Activated CD4-positive, alpha-beta T cell treated with anti-CD3 and anti-CD28 coated beads, Interleukin-2, amount 50 U/mL, for 24 hours (primary cell): ENCODE measurements around the gene EXD3.

ENCODE experiments used
- DNase-seq, 2 donors: peaks; one replicate each; pipeline ENCODE4 v3.0.0-alpha.2; 2020; ENCODE audit warnings: low read depth in 1 of 2, low spot score in 1 of 2

Gene EXD3

DNA sequence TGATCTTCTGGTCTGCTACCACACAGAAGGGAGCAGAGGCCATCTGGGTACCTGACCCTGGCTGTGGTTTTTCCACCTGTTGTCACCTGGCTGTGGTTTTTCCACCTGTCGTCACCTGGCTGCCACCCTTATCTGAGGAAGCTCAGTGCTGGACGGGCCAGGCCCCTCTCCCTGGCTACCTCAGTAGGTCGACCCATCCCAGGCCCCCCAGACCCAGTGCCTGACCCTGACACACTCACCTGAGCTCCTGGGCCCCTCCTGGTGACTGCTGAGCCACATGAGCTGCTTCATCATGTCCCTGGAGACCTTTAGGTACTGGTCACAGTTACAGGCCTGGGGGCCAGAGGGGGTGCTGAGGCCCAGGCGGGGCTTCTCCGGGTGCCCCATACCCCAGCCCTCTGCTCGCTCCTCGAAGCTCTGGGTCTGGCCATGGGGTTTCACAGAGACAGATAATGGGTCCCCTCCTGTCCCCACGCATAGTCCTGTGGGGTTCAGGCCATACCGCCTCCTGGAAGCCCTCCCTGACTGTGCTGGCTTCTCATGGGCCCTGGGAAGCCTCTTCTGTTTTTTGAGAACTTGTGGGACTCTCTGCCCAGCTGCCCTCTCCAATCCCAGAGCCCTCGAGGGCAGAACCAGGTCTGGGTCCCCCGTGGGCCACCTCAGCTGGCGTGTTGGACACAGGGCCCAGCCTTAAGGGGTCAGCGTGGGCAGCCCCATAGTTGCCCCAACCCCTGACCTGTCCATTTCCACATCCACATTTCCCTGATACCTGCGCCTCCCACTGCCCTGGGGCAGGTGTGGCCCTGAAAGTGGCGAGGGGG lies 113.4 kb downstream of the EXD3 start:
- no peak for DNase-seq

DNA sequence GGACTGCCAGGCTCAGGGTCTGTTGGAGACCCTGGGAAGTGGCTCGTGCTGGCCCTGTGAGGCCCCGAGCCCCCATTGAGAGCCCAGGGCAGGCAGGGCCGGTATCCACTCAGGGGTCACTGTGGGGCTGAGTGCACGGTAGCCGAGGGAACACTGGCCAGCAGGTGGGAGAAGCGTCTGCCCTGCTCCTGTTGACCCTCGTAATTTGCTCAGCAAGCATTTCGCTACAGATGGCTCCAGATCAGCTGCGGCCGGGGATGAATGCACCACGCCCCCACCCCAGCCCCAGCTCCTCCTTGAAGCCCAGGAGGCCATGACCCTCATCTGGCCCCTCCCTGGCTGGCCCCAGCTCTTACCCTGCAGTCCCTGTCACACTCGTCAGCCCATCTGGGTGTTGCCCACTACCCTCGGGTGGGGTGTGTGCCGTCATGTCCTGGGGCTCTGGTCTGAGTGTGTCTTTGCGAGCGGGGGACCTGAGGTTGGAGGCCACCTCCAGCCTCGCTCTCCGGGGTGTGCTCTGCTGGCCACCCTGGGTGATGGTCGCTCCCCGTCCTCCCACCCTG lies 114.8 kb downstream of the EXD3 start:
- no peak for DNase-seq

DNA sequence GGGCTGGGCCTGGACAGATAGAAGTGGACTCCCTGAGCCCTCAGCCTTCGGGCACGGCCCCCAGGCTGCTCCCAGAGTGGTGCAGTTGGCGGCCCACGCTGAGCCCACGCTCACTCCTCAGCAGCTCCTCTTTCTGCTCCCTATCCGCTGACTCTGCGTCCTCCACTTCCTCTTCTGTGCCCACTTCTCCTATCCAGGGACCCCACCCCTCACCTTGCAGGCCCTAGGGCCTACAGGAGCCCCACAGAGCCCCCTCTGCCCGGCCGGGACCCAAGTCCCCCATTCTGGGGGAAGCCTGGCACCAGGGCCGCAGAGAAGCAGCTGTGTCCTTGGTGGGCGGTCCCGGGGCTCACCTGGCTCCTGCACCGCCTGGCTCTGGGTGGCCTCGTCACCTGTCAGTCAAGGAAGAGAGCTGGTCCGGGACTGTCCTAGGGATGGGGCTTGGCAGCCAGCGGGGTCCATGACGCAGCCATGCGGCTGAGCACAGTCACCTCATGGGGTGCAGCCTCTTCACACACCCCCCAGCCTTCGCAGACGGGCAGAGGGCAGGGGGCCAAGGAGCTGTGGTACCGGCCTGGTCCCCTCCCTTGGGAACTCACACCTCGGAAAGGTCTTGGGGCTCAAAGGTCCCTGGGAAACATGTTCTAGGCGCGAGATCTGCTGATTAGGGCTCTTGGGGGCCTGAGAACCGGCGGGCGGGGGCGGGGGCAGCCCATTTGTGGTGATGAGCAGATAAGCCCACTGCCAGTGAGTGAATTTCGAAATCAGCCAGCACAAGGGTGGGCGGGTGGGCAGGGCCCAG lies 115.5 kb downstream of the EXD3 start:
- no peak for DNase-seq

DNA sequence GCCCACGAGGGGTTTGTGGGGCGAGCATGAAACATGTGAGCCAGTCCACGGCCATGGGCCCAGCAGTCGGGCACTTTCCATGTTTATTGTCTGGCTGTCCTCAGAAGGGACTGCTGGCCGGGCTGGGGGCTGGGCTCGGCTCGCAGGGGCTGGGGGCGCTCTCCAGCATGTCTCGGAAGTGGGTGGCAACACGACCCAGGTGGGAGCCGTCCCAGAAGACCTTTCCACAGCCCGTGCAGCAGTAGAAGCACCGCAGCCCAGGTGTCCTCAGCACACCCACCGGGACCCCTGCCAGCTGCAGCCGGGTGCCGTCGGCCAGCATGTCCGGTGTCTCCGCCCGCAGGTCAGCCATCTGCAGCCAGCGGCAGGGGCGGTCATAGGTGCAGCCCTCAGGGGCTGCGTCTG lies 116.1 kb downstream of the EXD3 start:
- no peak for DNase-seq

DNA sequence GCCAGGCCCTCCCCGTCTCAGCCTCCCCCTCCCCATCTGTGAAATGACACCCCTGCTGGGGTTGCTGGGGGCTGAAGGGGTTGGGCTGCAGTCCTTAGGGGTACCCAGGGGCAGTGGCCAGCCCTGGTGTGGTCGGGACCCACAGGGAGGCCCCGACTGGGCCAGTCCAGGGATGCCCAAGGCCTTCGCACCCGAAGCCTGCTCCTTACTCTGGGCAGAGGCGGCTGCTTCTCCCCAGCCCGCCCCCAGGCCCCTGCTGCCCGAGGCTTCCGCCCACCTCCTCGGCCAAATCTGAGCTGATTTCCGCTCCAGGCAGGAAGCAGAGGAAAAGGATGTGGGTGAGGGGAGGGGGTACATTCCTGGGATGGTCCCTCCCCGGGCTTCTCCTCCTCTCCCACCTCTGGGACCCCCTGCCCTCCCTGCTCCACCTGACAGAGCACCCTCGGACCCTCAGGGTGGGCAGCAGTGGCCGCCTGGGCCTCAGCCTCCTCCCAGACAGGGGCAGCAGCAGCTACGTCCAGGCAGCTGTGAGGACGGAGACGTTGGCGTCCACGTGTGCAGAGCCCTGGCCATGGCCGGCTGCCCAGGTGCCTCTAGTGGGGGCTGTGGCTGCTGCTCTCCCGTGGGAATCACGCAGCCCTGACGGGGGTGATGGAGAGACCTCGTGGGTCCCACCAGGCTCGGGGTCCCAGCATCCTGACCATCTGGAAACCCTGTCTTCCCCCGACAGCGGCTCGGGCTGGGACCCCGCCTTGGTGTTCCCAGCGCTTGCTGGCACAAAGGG lies 116.7 kb downstream of the EXD3 start:
- DNase-seq, result no peak

DNA sequence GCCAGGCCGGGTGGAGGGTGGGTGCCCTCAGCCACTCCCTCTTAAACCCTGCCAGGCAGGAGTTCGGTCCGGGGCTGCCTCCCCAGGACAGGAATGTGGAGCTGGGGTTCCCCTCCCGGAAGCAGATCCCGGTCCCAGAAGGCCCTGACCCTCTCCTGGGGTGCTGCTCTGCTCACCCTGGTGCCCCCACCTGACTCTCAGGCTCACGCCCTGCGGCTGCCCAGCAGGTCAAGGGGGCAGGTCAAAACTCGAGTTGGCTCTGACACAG lies 117.2 kb downstream of the EXD3 start:
- DNase-seq, result no peak

DNA sequence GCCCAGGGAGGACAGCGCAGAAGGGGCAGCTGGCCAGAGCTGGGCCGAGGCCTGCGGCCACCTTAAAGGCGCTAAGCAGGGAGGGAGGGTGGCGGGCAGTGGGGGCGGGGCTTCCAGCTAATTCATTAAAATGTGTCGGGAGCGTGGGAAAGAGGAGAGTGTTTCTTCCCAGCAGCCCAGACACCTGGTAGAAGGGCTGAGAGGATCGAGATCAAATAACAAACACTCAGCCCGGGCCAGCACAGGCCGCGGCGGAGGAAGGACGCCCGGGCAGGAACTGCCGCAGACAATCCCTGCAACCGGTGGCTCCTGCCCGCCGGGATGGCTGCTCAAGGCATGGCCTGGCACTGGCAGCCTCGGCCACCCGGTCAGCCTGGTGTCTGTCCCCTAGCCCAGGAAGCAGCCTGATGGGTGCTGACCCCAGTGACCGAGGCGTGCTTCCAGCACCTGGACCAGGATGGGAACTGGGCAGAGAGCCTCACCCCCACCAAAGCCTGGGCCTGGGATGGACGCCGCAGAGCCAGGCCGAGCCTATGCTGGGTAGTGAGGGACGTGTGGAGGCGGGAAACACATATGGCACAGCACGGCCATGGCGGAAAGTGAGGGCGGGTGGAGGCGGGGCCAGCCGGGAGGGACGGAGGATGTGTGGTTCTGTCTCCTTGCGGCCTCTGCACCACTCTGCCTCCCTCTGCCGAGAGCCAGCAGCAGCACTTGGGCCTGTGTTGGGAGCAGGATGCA lies 117.7 kb downstream of the EXD3 start:
- DNase-seq, result no peak

DNA sequence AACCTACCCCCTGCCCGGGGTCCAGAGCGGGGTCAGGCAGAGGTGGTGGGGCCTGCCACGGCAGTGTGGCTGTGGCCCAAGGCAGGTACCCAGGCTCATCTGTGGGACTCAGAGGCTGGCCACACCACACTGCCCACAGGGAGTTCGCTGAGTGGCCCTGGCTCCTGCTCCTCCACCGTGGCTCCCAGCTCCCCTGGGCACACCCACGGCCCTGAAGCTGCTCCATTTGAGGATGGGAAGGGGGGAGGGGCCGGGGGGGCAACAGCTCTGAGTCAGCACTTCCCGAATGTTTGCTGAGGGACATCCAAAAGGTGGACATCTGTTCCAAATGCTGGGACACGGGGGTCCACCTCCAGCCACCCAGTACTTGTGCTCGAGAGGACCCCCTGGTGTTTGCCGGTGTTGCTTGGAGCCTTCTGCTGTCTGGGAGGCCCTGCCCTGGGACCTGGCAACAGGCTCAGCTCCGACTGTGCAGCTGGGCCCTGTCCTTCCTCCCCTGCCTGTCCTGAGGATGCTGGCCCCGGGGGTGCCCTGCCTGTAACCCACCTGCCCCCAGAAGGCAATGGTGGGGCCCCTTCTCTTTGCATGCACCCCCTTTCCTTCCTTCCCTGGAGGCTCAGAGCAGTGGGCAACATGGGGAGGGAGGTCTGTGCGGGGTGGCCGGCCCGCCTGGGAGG lies 118.4 kb downstream of the EXD3 start:
- DNase-seq, result no peak

DNA sequence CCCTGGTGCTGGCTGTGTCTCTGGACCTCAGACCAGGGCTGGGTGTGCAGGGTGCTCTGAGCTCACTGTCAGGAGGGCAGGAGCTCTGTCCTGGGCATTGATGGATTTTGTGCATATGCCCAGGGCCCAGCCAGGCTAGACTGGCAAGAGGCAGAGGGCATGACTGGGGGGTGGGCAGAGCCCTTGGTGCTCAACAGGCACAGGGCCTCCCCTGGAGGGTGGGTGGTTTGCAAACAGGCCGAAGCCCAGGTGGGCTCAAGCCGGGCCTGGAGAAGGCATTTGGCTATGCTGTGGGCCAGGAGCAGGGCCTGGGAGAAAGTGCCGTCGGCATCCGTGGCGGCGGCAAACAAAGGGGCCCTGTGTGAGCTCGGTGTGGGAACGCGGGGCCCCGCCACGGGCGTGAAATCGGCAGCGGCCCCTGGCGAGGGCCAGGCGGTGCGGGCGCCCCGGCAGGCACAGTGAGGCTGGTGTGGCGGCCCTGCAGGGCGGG lies 119.0 kb downstream of the EXD3 start:
- no peak for DNase-seq

DNA sequence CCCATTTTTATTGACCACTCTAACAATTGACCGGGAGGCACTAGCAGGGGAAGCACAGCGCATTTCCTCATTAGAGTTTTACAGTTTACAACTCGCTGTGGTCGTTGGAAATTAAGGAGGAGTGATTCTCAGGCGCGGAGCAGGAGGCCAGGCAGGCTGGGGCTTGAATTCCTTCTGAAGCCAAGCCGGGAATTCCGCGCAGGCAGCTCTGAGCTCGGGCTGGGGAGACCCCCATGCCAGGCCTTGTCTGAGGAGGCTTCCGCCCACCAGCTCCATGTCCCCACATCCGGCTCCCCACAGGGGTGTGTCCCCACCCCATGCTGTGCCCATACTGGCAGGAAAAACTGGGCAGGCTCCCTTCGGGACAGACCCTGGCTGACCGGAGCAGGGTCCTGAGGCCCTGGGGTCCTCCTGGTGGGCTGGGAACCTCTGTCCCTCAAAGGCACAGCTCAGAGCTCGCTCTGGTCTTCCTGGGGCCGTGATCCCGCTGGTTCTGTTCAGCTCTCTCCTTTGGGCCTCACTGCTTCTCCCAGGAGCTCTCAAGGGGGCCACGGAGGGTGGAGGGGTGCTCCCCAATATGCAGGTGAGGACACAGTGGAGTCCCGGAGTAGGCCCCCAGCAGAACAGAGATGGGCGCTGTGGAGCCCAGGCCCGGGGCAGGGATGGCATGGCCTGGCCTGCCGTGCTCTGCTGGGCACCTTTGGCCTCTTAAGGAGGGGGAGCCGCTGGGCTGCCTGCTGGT lies 119.6 kb downstream of the EXD3 start:
- no peak for DNase-seq

DNA sequence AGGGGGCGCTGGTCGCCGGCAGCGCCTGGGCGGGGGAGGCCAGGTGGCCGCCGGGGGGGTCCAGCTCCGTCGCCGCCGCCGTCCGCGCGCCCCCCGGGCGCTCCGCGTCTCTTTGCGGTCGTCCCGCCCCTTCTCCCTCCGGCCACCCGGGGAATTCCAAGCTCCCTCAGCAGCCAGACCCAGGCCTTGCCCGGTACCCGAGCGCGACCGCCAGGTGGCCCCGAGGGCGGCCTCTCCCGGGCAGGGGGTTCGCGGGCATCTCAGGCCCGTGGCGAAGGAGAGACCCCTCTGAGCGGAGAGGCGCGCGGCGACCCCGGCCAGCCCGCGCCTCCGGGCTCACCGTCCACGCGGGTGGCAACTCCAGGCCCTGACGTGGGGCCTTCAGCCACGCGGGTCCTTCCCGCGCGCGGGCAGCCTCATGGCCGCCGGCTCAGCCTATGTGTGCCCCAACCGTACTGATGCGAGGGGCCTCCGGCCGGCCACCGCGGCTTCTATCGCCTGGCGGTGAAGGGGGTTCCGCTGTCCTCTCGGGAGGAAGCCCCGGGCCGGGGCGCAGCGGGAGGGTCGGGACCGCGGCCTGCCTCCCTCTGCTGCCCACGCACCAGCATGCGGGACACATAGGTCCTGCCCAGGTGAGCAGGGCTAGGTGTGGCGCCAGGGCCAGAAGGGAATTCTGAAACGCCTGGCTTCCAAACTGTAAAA lies 120.4 kb downstream of the EXD3 start:
- no peak for DNase-seq

DNA sequence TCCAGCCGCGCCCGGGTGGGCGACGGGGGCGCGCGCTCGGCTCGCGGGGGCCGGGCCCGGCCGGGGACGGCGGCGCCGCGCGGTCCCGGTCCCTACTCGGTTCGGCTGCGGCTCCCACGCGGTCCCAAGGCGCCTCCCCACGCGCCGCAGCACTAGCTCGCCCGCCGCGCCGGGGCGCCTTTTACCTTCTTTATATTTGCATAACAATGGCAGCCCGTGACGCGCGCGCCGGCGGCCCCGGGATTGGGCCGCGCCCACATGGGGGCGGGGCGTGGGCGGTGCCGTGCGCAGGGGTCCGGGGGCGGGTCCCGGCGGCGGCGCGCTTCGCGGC lies 120.9 kb downstream of the EXD3 start, which contains the start of gene NRARP:
Gene NRARP (minus strand): TSS at position 154 of the 331 bp plus-strand sequence. CDS start 343 bp downstream, outside the sequence.
- DNase-seq, result peak; percentile 85 to 90

DNA sequence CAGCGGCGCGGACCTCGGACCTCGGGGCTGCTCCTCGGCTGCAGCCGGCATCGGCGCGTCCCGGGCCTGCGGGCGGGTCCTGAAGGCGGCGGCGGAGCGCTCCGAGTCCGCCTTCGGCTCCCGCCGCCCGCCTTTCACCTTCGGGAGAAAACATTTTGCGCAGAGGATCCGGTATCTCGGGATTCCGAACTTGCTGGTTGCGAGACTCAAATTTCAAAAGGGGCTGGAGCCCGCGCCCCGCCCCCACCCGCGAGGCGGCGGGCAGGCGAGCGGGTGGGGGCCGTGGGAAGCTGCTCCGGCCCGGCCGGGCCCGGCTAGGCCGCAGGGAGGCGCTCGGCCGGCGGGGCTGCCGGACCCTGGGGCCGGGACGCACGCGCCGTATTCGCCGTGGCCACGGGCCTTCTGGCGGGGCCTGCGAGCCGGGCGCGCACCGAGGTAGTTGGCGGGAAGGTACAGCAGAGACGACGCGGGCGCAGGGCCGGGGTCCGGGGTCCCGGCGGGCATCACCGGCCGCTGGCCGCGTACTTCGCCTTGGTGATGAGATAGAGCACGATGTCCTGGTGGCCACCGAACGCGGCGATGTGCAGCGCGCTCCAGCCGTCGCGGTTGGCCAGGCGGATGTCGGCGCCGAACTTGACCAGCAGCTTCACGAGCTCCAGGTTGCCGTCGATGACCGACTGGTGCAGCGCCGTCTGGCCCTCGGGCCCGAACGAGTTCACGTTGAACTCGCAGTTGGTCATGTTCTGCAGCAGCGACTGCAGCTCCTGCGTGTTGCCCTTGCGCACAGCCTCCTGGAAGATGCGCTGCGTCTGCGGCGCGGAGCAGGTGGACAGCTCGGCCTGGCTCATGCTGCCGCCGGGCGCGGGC lies 121.6 kb downstream of the EXD3 start:
- DNase-seq, result no peak

DNA sequence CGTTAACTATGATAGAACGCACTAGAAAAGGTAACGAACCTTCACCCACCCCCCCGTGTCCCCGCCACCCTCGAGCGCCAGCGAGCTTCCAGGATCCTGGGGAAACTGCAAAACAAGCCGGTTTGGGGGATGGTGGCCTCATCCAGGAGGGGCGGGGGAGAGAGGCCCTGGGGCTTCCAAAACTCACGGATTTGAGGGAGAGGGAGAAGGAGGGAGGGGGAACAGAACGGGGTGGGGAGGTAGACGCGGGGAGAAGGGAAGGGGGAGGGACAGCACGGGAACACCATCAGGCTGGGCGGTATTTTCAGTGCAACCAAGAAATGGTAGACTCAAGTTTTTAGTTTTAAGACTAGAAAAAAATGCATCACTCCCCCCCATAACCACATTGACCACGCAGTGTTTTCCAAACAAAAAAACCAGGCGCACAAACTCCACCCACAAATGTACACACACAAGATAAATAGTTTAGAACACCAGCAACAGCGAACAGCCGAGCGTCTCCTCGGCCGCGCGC lies 122.3 kb downstream of the EXD3 start:
- no peak for DNase-seq

DNA sequence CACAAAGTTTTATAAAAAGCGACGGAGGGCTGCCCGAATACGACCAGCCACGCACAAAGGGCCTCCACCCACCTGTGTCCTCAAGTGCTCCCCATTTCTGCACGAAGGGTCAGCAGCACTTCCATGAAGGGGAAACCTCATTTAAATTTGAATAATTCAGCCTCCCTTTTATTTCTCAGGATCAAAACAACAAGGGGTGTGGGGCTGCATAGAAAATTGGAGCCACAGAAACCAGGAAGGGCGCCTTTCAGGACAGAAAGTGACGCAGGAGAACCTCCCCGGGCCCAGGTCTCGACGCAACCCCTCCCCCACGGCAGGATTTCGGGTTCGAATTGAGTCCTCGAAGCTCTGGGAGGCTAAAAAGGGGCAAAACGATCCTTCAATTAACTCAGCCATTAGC lies 123.0 kb downstream of the EXD3 start:
- DNase-seq, result no peak

DNA sequence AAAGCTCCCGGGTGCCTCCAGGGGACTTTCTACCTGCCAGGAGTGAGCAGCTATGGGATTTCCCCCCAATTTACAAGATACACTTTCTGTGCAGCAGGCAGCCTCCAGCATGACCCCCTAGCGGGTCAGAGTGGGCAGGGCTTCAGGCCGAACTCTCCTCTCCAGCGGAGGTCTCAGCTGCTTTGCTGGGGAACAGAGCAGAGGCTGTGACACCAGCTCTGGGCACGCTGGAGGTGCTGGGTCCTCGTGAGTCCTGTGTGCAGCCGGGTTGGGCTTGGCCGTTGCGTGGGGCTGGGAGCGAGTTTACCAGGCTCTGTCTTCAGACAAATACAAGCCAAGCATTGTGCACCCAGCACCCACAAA lies 123.8 kb downstream of the EXD3 start:
- DNase-seq, result no peak

DNA sequence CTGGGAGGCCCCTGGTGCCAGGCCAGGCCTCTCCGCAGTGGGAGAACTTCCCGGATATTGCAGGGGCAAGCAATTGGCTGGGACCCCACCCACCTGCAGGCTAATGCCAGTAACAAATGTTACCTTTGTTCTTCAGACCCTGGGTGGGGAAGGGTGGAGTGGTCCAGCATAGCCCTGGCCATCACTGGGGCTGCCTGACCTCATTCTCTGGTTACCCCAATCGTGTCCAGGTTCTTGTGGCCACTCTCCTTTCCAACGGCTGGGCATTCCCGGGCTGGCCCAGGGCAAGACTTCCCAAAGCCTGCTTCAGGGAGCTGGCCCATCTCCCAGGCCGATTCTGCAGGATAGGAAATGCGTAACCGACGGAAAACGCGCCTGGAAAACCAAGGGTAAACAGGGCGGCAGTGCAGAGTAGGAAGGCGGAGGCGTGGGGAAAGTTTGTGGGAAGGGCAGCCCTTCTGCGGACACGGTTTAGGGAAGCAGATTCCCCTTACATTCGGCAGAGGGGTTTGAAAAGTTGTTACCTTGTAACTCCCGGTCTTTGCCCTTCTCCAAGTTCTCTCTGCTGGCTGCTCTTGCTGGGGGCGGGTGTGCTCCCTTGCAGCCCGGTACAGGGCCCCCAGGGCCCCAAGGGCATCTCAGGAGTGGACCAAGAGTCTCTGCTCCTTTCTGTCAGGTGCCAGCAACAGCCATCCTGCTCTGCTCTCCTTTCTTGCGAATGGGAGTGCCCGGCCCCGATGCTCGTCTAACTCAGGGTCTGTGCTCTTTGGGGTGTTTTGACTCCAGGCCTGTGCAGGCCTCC lies 124.4 kb downstream of the EXD3 start:
- no peak for DNase-seq
